D341Med (cell line): ENCODE measurements around the gene PIMREG.

Experiments used
- DNase-seq: peaks from one replicate; pipeline ENCODE4 v3.0.0; 2012; ENCODE audit warnings: low spot score

PIMREG gene

GRCh38 chr17:6461792-6462524, 17.7 kb downstream of the PIMREG start:
- DNase-seq = no peak

GRCh38 chr17:6462692-6463091, 18.4 kb downstream of the PIMREG start:
- DNase-seq = no peak

GRCh38 chr17:6463616-6464445, 19.6 kb downstream of the PIMREG start:
- no peak for DNase-seq

GRCh38 chr17:6464446-6465041, 20.3 kb downstream of the PIMREG start:
- no peak for DNase-seq

GRCh38 chr17:6465206-6466003, 21.1 kb downstream of the PIMREG start:
- DNase-seq = no peak

GRCh38 chr17:6467567-6467966, 23.3 kb downstream of the PIMREG start:
- DNase-seq = no peak

- no peak for DNase-seq
Measured at GRCh38 chr17:6468051-6468790, 24.0 kb downstream of the PIMREG start.

- DNase-seq = no peak
Measured at GRCh38 chr17:6470146-6470718, 26.0 kb downstream of the PIMREG start.

GRCh38 chr17:6470751-6471521, 26.7 kb downstream of the PIMREG start:
- DNase-seq = no peak

- DNase-seq = no peak
Measured at GRCh38 chr17:6471531-6472465, 27.5 kb downstream of the PIMREG start.

GRCh38 chr17:6472517-6472916, 28.3 kb downstream of the PIMREG start:
- no peak for DNase-seq

GRCh38 chr17:6473128-6473767, 29.0 kb downstream of the PIMREG start:
- DNase-seq = peak; percentile 77

- DNase-seq = no peak
Measured at GRCh38 chr17:6474376-6474775, 30.1 kb downstream of the PIMREG start.

GRCh38 chr17:6474906-6475305, 30.7 kb downstream of the PIMREG start:
- DNase-seq = no peak

GRCh38 chr17:6475411-6475810, 31.2 kb downstream of the PIMREG start:
- no peak for DNase-seq

GRCh38 chr17:6476076-6476809, 32.0 kb downstream of the PIMREG start:
- no peak for DNase-seq

- DNase-seq = no peak
Measured at GRCh38 chr17:6476810-6477179, 32.5 kb downstream of the PIMREG start.

GRCh38 chr17:6477831-6478383, 33.7 kb downstream of the PIMREG start:
- DNase-seq = no peak
